Measurements from ENCODE around the gene MSX1.

MSX1 gene

GRCh38 chr4:4881432-4881831 is 22.0 kb downstream of the MSX1 start:
- H3K4me3 Mint-ChIP-seq: no peak overlapping the region
- H3K36me3 Mint-ChIP-seq (ENCODE audit: low read depth): no peaks in the 10 kb centered on the region
- no peaks in the 10 kb centered on the region for H3K9me3 Mint-ChIP-seq
- H3K4me1 Mint-ChIP-seq (ENCODE audit: low read depth): no peaks in the 10 kb centered on the region
- H3K27ac Mint-ChIP-seq: no peak overlapping the region
- DNase-seq: no peak
- peaks cover 38% of the 10 kb centered on the region for H3K27me3 Mint-ChIP-seq

GRCh38 chr4:4884611-4885010 is 25.1 kb downstream of the MSX1 start:
- peaks cover 28% of the 10 kb centered on the region for H3K27me3 Mint-ChIP-seq

GRCh38 chr4:4887426-4887825 is 28.0 kb downstream of the MSX1 start:
- Mint-ChIP-seq H3K27ac (no peak overlapping the region), H3K27me3 (peaks cover 33% of the 10 kb centered on the region), H3K9me3 (no peaks in the 10 kb centered on the region), H3K4me1 (ENCODE audit: low read depth) (no peaks in the 10 kb centered on the region), H3K36me3 (ENCODE audit: low read depth) (no peaks in the 10 kb centered on the region), H3K4me3 (no peak overlapping the region)
- DNase-seq: no peak

More at GRCh38 chr4:4884611-4885010, 25.1 kb downstream of the MSX1 start:
- Mint-ChIP-seq H3K27ac (no peak overlapping the region), H3K4me1 (ENCODE audit: low read depth) (no peaks in the 10 kb centered on the region), H3K36me3 (ENCODE audit: low read depth) (no peaks in the 10 kb centered on the region), H3K9me3 (no peaks in the 10 kb centered on the region), H3K4me3 (no peak overlapping the region)
- no peak for DNase-seq

- no peaks in the 10 kb centered on the region for H3K36me3 Mint-ChIP-seq (ENCODE audit: low read depth)
- no peak for DNase-seq
- no peaks in the 10 kb centered on the region for H3K4me1 Mint-ChIP-seq (ENCODE audit: low read depth)
- no peak overlapping the region for H3K4me3 Mint-ChIP-seq
- no peak overlapping the region for H3K27ac Mint-ChIP-seq
- no peaks in the 10 kb centered on the region for H3K9me3 Mint-ChIP-seq
- H3K27me3 Mint-ChIP-seq: peaks cover 34% of the 10 kb centered on the region
Measured at GRCh38 chr4:4888695-4889094, 29.2 kb downstream of the MSX1 start.

GRCh38 chr4:4889781-4890180 is 30.3 kb downstream of the MSX1 start:
- Mint-ChIP-seq H3K4me3 (no peak overlapping the region), H3K36me3 (ENCODE audit: low read depth) (no peaks in the 10 kb centered on the region), H3K27me3 (peaks cover 34% of the 10 kb centered on the region), H3K4me1 (ENCODE audit: low read depth) (no peaks in the 10 kb centered on the region), H3K9me3 (no peaks in the 10 kb centered on the region), H3K27ac (no peak overlapping the region)
- DNase-seq: no peak

GRCh38 chr4:4890574-4891255 is 31.2 kb downstream of the MSX1 start:
- H3K4me1 Mint-ChIP-seq (ENCODE audit: low read depth): no peaks in the 10 kb centered on the region
- H3K27me3 Mint-ChIP-seq: peaks cover 42% of the 10 kb centered on the region

GRCh38 chr4:4893721-4894120 is 34.3 kb downstream of the MSX1 start:
- no peak overlapping the region for H3K27ac Mint-ChIP-seq
- no peak for DNase-seq

More at GRCh38 chr4:4890574-4891255, 31.2 kb downstream of the MSX1 start:
- Mint-ChIP-seq H3K4me3 (no peak overlapping the region), H3K27ac (no peak overlapping the region), H3K9me3 (no peaks in the 10 kb centered on the region), H3K36me3 (ENCODE audit: low read depth) (no peaks in the 10 kb centered on the region)
- no peak for DNase-seq

GRCh38 chr4:4899202-4899925 is 39.9 kb downstream of the MSX1 start:
- DNase-seq: no peak
- no peak overlapping the region for H3K4me3 Mint-ChIP-seq
- H3K27ac Mint-ChIP-seq: no peak overlapping the region
- no peaks in the 10 kb centered on the region for H3K9me3 Mint-ChIP-seq
- peaks cover 33% of the 10 kb centered on the region for H3K27me3 Mint-ChIP-seq
- no peaks in the 10 kb centered on the region for H3K4me1 Mint-ChIP-seq (ENCODE audit: low read depth)
- no peaks in the 10 kb centered on the region for H3K36me3 Mint-ChIP-seq (ENCODE audit: low read depth)

More at GRCh38 chr4:4893721-4894120, 34.3 kb downstream of the MSX1 start:
- peaks cover 39% of the 10 kb centered on the region for H3K27me3 Mint-ChIP-seq
- no peaks in the 10 kb centered on the region for H3K9me3 Mint-ChIP-seq
- no peaks in the 10 kb centered on the region for H3K36me3 Mint-ChIP-seq (ENCODE audit: low read depth)
- H3K4me1 Mint-ChIP-seq (ENCODE audit: low read depth): no peaks in the 10 kb centered on the region
- H3K4me3 Mint-ChIP-seq: no peak overlapping the region

GRCh38 chr4:4901877-4902276 is 42.4 kb downstream of the MSX1 start:
- DNase-seq: no peak
- Mint-ChIP-seq H3K9me3 (no peaks in the 10 kb centered on the region), H3K4me3 (no peak overlapping the region), H3K27ac (no peak overlapping the region), H3K27me3 (peaks cover 32% of the 10 kb centered on the region), H3K4me1 (ENCODE audit: low read depth) (no peaks in the 10 kb centered on the region), H3K36me3 (ENCODE audit: low read depth) (no peaks in the 10 kb centered on the region)

- no peaks in the 10 kb centered on the region for H3K4me1 Mint-ChIP-seq (ENCODE audit: low read depth)
- H3K27ac Mint-ChIP-seq: no peak overlapping the region
- no peaks in the 10 kb centered on the region for H3K36me3 Mint-ChIP-seq (ENCODE audit: low read depth)
- no peak overlapping the region for H3K4me3 Mint-ChIP-seq
- no peaks in the 10 kb centered on the region for H3K9me3 Mint-ChIP-seq
- no peak for DNase-seq
- peaks cover 9% of the 10 kb centered on the region for H3K27me3 Mint-ChIP-seq
Measured at GRCh38 chr4:4912155-4912554, 52.7 kb downstream of the MSX1 start.

- DNase-seq: no peak
- Mint-ChIP-seq H3K9me3 (no peaks in the 10 kb centered on the region), H3K4me3 (no peak overlapping the region), H3K27ac (no peak overlapping the region), H3K36me3 (ENCODE audit: low read depth) (no peaks in the 10 kb centered on the region), H3K4me1 (ENCODE audit: low read depth) (no peaks in the 10 kb centered on the region), H3K27me3 (peaks cover 6% of the 10 kb centered on the region)
Measured at GRCh38 chr4:4913147-4913561, 53.7 kb downstream of the MSX1 start.

All from activated T-cell treated with anti-CD3 and anti-CD28 coated beads, Interleukin-2, amount 50 U/mL, for 24 hours (primary cell).